Left renal cortex interstitium (tissue), 4 donors: ENCODE measurements around the gene NR4A1. TPM values are rescaled to one million over a fixed set of nuclear protein-coding genes. Genes with fewer than 3 reads are reported as not detected.

Experiments used
- DNase-seq, 4 donors: peaks; one replicate each; pipeline ENCODE4 v3.0.0-alpha.2; 2013; ENCODE audit warnings: low read depth in 4 of 4, low spot score in 2 of 4, missing footprints in 1 of 4
- polyA plus RNA-seq, 4 donors: library from polyadenylated mRNA; unstranded; fragments of 120-200 nt; gene quantifications; one replicate each; pipeline ENCODE4 v1.2.1, GENCODE V29; 2013; ENCODE audit not compliant: insufficient read length in 4 of 4

Gene NR4A1
- polyA plus RNA-seq, 4 donors: 8.9 to 40.7 (median 18.3) TPM

DNA sequence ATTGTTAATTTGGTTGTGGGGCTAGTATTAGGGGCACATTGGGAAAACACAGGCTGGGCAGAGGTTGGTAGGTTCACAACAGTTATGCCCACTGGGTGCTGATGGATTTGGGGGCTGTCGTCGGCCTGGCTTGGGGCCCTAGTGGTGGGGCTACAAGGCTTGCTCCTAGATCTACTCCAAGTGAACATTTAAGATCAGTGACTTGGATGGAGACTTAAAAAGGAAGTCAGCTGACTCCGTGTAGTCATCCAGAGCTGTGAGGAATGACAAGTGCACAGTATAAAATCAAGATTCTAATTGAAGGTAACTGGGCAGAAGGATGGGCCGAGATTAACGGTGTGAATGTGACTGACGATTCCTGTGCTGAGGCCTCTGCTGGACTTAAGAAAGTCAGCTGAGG, 12.8 kb upstream of the NR4A1 start:
- no peak for DNase-seq

DNA sequence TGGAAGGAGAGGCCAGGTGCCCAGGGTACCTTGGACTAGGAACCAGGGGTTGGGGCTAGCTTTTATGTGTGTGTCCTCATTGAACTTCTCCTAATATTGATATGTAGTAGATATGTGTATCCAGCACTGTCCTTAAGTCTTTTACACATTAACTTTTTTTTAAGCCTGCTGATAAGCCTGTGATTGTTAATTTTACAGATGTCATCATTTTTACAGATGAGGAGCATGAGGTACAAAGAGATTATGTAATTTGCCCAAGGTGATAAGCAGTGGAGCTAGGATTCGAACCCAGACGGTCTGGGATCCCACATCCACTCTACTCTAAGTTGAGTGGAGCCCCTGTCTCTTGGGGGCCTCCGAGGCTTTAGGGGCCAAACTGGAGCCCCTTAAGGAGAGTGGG, 10.2 kb upstream of the NR4A1 start:
- no peak for DNase-seq

DNA sequence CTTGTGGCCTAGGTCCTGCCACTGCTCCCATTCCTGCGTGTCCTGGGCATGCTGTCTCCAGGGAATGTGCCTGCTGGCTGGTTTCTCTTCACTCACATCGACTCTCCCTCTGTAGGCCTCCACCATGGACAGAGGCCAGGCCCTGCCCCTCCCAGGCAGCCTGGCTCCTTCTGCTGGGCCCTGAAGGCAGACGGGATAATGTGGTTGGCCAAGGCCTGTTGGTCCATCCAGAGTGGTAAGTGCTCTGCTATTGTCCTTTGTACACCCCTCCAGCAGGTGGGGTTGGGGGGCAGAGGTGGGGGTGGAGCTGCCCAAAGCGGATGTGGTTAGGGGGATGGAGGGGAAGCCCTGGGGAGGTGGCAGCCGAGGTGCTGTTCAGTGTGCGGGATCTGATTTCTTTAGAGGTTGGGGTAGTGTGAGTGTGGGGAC, 9.5 kb upstream of the NR4A1 start:
- no peak for DNase-seq

DNA sequence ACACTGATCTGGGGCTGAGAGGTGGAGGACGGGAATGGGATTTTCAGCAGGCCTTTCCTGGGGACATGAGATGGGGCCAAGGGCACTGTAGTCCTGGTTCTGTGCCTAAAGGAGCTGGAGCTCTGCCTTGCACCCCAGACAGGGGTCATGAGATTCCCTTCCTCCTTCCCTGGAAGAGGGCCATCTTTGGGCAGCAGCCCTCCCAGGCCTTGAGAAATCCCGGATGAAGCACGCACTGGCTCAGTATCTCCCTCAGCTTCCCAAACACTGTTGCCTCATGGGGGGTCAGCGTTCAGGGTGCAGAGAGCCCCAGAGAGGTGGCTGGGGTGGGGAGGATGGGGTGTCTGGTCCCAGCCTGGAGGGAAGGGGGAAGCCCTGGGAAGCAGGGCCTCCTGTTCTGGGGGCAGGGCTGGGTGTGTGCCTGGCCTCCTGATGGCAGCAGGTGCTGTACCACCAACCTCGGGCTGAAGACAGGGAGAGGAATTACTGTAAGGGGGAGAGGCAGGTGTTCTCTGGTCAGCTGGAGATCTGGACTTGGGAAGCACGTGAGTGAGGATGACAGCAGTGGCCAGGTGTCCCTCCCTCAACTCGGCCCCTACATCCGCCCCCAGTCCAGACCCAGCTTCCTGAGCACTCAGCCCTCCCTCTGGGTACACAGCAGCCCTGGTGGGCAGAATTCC, 8.4 kb upstream of the NR4A1 start:
- DNase-seq: no peak

DNA sequence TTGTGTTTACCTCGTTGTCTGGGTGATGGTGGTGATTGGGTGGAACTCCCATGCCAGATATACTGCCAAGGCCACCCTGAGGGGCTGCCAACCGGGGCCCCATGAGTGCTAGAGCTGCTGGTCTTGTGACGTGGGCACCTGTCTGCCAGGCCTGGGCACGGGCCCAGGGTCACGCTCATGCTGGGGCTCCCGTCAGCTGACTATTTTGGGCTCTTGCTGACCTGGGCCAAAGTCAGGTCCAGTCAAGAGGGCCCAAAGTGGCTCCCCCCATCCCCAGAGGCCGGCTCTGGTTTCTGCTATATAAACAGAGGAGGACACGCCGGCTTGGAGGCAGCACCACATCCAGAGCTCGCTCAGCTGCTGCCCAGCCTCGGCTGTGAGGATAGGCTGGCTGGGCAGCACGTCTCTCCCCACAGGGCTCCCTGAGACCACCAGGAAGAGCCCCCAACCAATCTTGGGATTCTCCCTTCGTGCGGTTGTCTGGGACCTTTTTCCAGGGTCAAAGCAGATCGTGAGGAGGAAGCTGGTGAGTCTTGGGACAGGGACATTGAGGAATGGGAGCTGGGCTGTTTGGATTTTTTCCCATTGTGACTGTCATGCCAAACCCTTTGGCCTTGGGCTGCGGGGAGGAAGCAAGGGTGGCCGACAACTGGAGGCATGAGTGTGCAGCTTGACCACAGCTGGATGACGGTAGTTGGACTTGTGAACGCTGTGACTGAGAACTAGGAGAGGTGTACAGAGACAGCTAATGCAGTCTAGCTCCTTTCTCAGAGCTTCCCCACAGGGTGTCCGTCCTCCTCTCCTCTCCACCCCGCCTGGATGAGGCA, 7.6 kb upstream of the NR4A1 start:
- no peak for DNase-seq

DNA sequence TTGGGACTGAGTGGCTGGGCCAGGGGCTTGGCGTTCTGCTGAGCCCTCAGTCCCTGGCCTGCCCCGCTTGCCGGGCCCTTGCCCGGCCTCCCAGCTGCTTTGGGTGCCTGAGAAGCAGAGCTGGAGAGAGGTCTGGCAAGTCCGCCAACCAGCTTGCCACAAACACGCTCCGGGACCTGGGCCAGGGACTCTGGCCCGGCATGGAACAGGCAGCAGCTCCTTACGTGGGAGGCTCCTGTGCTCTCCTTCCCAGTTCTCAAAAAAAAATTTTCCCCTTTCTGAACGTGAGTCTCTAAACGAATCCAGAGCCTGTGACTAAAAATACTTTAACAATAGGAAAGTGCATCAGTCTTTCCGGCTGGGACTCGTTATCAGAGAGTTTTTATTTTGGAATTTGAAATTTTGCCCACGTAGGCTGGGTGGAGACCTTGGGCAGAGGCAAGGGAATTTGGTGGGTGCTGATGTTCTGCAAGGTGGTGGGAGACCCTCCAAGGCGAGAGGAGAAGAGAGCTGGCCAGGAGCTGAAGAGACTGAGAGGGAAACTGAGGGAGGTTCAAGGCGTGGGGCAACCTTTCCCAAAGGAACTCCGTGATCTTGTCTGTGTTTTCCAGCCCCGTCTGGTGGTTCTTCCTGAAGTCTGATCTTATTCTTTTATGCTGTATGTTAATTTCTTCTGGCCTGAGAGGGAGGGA, 6.8 kb upstream of the NR4A1 start:
- DNase-seq: no peak

DNA sequence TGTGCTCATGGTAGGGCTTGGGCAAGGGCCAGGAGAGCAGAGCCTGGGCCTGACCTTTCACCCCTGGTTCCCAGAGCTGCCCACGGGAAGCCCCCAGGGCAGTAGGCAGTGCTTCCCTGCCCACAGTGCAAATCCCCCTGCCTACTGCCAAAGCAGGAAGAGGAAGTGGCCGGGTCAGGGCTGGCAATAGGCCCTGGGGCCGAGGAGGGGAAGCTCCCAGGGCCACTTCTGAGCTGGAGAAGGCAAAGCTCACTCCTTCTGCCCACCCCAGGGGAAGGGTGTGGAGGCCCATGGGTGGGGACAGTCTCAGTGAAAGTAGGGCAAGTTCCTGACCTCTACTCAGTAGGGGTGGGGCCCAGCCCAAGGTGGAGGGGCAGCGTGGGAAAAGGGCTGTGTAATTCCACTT, 5.4 kb upstream of the NR4A1 start:
- DNase-seq: no peak

DNA sequence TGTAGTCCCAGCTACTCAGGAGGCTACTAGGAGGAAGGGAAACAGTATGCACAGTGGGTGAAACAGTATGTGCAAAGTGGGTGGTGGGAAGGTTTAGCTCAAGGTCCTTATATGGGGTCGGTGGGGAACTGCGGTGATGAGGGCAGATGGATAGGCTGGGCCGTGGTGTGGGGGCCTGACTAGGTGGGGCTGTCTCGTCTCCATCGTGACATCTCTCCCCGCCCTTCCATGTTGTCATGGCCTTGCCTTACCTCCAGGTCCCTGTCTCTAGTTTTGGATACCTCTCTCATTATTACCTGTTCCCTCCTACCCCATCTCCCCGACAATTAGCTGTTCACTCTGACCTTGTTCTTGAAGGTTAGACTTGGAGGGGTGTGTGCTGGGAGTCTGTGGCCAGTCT, 4.4 kb upstream of the NR4A1 start:
- no peak for DNase-seq

DNA sequence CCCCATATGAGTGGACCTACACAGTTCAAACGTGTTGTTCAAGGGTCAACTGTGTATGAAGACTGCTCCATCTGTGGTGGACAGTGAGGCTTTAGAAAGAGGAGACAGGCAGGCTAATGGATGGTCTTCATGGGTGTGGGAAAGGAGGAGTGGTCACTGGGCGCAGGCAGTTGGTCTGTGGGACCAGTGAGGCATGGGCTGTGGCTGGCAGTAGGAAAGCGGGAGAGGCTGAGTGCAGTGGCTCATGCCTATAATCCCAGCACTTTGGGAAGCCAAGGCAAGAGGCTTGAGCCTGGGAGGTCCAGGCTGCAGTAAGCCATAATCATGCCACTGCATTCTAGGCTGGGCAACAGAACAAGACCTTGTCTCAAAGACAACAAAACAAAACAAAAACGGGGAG, 2.0 kb upstream of the NR4A1 start:
- no peak for DNase-seq

DNA sequence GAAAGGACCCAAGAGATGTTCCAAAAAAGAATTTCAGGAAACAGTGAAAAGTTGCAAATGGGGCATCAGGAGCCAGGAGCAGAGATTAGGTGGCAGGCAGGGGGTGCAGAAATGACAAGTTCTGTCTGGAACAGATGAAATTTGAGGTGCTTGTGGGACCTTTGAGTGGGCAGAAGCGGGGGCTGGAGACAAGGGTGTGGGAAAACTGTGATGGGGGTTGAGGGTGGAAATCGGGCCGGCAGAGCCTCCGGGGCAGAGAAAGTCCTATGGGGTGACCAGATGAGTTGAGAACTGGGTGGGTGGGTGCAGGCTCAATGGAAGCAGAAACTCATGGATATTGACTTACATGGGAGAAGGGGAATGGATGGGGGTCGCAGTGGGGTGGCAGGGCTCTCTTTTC, 1.6 kb upstream of the NR4A1 start:
- no peak for DNase-seq

DNA sequence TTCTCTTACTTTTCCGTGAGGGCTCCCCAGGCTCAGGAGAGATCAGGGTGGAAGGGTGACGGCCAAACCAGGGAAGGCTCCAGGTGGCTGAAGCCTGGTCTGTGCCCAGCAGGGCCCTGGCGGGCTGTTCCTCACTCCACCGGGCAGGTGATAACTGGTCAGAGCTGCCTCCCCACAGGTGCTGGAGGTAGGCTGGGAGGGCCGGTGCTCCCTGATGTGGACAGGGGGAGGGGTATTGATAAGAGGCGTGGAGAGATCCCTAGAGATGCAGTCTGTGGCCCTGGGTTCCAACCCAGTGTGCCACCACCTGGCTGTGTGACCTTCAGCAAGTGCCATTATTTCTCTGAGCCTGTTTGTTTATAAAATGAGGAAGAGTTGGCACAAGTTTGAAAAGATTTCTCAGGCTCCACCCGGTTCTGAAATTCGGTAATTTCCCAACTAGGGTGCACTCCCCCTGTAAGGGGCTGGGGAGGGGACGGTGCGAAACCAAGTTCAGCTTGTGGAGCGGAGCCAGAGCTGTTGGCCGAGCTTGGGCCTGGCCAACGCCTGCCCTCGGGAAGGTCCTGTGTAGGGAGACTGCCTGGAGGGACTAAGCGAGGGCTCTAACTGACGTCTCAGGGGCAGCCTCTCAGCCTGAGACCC, 1.0 kb upstream of the NR4A1 start:
- DNase-seq: no peak

DNA sequence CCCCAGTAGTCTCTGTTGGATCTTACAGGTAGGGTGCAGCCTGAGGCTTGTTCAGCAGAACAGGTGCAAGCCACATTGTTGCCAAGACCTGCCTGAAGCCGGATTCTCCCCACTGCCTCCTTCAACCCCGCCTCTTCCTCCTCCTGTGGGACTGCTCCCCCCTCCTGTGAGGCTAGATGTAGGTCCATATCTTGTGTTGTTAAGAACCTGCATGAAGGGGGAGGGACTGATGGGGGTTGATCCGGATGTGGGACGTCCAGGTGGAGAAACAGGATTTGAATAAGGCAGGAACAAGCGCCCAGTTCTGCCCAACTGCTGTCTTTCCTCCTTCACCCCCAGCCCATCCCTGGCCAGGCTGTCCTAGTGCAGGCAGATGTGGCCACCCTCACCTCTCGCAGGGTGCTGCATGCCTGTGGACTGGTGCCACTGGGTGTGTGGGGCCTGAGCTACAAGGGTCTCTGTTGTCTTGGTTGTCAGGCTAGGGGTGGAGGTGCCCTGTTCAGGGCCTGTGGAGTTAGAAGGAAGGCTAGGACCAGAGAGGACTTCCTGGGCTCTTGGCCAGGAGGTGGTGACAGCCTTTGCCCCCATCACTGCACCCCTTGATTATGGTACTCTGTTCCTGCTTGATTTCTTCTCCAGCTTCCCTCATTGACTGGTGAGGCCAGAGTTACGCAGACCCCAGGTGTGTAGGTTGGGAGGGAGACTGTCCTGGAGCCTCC, 1.4 kb downstream of the NR4A1 start:
- DNase-seq: no peak

DNA sequence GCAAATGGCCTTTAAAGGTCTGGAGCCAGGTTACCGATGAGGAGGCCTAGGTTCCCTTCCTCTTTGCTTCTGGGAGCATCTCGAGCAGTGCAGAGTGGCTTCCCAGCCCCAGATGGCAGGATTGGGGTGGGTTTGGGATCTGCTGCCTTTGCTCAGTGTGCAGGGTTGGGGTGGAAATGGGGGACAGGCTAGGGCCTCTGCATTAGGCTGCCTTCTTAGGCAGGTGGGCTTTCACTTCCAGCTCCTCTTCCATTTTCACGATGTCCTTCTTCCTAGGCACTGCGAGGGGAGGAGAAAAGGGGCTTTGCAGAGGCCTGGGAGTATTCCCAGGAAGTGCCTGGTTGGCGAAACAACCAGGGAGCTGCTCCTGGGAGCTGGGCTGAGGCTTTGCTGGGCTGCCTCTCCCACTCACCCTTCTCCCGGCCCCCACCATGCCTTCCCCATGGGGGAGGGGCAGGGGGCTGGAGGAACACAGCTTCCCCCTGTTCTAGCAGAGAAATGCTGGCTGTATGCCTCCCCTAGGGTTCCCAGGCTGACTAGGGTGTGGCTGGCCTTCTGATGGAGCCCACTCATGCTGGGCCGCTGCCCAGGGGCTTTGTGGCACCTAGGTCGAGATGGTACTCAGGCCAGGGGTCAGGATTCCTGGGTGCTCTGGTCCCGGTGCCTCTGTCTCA, 2.4 kb downstream of the NR4A1 start:
- no peak for DNase-seq

DNA sequence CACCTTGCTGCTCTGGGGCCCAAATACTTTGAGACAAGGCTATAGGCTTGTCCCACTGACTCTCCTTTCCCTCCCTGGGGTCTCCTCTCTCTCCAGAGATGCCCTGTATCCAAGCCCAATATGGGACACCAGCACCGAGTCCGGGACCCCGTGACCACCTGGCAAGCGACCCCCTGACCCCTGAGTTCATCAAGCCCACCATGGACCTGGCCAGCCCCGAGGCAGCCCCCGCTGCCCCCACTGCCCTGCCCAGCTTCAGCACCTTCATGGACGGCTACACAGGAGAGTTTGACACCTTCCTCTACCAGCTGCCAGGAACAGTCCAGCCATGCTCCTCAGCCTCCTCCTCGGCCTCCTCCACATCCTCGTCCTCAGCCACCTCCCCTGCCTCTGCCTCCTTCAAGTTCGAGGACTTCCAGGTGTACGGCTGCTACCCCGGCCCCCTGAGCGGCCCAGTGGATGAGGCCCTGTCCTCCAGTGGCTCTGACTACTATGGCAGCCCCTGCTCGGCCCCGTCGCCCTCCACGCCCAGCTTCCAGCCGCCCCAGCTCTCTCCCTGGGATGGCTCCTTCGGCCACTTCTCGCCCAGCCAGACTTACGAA, 3.1 kb downstream of the NR4A1 start:
- DNase-seq: no peak

DNA sequence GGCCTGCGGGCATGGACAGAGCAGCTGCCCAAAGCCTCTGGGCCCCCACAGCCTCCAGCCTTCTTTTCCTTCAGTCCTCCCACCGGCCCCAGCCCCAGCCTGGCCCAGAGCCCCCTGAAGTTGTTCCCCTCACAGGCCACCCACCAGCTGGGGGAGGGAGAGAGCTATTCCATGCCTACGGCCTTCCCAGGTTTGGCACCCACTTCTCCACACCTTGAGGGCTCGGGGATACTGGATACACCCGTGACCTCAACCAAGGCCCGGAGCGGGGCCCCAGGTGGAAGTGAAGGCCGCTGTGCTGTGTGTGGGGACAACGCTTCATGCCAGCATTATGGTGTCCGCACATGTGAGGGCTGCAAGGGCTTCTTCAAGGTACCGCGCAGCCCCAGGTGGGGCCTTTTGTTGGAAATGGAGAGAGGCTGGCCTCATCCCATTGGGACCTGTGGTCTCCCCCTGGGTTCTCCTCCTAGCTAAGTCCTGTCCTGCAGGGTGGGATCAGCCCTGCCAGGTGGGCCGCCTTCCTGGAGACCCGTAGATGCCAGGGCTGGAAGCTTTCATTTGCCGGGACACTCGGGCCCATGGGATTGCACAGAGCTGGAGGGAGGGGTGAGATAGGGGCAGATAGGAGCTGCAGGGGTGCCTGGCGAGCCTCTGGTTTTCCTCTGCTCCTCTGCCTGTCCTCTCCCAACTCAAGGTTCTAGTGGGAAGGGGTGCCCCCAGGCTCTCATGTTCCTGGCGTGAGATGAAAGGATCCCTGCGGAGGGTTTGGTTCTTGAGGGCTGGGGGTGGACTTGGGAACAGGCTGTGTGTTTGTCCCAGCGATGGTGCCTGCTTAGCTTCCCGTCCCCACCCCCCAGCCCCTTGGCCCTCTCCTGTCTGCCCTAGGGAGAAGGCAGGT, 3.8 kb downstream of the NR4A1 start:
- DNase-seq: no peak

DNA sequence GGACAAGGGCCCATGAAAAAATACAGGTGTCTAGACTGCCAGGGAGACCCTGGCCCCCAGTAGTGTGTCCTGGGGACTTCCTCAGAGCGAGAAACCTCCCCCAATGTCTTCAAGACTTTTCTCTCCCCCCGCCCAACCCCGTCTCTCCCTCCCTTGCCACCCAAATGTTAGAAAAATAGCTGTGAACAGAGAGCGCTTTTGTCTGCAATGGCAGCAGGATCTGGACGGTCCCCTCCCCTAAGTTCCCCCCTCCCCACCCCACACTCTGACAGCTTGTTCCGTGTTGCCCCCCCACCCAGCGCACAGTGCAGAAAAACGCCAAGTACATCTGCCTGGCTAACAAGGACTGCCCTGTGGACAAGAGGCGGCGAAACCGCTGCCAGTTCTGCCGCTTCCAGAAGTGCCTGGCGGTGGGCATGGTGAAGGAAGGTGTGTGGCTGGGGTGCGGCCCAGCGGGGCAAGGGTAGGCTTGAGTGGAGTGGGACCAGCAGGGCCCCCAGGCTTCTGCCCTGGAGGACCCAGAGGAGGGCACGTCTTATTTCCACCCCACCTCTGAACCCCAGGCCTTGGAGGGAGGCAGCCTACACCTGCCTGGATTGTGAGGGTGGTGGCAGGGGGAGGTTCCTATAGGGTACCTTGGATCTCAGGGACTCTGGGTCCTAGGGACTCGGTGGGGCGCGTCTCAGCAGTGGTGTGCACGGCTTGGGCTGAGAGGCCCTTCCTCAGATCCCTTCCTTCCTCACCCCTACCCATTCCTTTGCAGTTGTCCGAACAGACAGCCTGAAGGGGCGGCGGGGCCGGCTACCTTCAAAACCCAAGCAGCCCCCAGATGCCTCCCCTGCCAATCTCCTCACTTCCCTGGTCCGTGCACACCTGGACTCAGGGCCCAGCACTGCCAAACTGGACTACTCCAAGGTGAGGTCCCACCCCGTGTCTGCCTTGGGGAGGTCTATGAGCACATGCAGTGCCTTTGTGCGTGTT, 4.8 kb downstream of the NR4A1 start:
- DNase-seq: no peak
